ENCODE measurements around the gene MTG2.
"Not testable (repeated sequence)": the region's sequence is repeated elsewhere in the genome, so short reads cannot be mapped to it uniquely, and the experiment has no call there.

MTG2 gene

DNA sequence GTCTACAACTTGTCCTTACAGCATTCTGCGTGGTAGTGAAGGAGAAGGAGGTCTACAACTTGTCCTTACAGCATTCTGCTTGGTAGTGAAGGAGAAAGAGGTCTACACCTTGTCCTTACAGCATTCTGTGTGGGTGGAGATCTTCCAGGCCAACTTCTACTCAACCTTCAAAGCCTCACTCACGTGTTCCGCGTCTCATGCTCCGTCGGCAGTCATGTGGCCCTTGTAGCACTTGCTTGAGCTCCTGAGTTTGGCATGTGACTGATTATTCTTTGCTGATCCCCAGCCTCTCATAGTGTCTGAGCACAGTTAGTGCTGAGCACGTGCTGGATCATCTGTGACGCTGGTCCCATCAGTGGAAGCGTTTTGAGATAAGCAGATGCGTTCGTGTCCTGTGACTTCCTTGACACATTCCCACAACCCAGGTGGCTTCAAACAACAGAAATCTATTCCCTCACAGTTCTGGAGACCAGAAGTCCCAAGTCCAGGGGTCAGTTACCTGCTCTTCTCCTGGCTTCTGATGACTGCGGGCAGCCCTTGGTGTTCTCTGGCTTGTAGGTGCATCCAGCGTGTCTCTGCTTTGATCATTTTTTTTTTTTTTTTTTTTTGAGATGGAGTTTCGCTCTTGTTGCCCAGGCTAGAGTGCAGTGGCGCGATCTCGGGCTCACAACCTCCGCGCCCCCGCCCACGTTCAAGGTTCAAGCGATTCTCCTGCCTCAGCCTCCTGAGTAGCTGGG lies 36.6 kb upstream of the MTG2 start:
- no peak for DNase-seq (ENCODE audit: low read depth)

DNA sequence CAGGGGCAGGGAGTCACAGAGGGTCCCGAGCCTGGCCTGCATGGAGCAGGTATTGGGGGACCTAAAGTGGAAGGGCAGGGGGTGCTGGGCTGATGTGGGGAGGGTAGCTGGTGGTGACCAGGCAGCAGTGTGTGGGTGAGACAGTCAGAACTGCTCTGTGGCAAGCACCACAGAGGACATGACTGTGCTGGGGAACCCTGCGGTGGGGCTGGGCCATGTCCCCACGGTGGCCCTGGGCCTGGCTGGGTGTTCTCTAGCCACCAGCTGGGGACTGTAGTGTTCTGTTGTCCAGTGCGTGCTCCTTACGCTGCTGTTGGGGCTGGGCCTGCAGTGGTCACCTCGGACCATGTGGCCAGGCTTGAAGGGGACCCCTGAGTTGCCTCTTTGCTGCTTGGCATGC lies 35.7 kb upstream of the MTG2 start:
- no peak for DNase-seq (ENCODE audit: low read depth)

DNA sequence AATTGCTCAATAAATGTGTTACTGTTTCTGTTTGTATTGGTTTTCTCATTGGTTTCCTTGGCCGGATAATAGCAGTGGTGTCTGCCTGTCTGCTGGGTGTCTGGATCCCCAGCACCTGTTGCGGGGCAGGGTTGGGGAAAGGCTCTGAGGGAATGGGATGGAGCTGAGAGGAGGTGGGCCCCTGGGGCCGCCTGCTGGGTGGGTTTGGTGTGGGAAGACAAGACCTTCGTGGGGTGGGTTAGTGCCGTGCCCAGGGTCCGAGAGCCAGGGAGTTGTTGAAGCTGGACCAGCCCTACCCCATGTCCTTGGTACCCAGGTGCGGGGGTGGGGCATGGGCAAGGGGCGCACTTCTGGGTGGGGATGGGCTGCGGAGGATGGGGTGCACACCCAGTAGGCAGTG lies 35.3 kb upstream of the MTG2 start:
- no peak for DNase-seq (ENCODE audit: low read depth)

DNA sequence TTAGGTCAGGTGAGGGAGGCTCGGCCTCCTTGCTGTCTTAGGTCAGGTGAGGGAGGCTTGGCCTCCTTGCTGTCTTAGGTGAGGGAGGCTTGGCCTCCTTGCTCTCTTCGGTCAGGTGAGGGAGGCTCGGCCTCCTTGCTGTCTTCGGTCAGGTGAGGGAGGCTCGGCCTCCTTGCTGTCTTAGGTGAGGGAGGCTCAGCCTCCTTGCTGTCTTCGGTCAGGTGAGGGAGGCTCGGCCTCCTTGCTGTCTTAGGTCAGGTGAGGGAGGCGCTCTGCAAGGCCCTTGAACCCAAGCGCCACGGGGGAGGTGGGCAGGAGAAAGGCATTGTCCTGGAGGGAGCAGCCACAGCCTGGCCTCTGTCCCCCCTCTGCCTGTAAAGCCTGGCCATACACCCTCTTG lies 34.4 kb upstream of the MTG2 start:
- not testable (repeated sequence) for DNase-seq (ENCODE audit: low read depth)

DNA sequence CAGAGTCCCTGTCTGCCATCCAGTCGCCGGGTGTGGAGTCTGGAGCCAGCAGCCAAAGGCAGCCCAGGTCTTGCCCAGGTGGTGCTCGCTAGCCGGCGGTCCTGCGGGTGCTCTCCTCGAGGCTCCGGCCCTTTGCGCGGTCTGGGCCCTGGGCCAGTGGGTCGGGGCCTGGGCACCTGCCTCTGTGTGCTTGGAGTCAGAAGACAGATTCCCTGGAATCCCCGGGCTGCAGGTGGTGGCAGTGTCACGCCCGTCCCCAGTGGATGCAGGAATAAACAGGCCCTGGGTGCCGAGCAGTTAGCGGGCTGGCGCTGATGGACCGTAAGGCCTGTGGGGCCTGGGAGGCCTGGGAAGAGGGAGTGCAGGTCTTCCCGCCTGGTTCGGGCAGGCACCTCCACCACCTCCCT lies 33.9 kb upstream of the MTG2 start:
- DNase-seq (ENCODE audit: low read depth) = no peak

DNA sequence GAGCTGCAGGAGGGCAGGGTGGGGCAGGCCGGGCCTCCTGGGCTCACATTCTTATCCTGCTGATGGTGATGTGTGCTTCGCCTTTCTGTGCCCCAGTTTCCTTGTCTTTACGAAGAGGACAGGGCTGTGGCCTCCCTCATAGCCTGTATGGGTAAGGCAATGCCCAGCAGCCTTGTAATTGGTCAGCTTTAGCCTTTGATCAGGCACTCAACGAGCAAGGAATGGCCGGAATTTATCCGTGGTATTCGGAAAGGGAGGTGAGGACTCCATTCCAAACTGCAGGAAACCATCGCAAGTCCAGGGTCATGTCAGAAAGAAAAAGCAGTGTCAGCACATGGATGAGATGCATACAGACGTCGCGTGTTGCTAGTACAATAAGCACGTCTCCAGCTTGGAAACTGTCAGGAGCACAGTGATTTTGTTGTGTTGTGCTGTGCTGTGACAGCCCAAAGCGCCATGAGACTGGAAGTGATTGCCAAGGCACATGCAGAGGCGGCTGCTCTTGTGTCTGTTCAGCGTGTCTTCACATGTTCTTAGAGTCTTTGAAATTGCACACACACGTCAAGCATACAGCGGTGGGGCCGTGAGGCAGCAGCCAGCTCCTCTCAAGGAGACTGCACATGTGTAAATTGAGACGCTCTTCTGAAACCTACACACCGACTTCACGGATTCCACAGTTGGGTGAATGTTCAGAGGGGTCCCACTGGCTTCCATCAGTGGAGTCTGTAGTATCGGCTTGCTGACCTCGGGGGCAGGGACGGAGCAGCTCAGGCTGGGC lies 33.1 kb upstream of the MTG2 start:
- DNase-seq (ENCODE audit: low read depth) = no peak

DNA sequence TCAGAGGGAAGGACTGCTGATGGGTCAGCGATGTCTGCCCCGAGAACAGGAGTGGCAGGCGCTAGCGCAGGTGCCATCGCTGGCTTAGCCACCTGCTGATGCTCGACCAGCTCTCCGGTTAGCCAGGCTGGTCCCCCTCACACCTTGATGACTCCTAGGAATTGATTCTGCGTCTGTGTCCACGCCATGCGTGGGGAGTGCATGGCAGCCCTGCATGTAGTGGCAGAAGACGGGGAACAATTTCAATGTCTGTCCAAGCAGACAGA lies 32.6 kb upstream of the MTG2 start:
- no peak for DNase-seq (ENCODE audit: low read depth)

DNA sequence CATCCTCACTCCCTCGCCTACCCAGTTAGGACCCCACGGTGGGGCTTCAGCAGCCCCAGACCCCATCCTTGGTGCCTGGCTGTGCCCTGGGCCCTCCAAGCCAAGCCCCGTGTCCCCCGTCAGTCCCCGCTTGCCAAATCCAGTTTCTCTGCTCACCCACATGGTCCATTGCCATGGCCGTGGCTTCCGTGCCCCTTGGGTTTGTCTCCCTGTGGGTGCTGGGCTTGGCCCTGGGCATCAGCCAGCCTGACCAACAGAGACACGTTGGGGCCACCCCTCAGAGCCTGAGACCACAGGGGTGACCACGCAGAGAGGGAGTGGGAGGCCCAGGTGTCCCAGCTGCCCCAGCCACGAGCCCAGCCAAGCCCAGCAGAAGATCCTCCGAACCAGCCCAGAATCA lies 31.6 kb upstream of the MTG2 start:
- DNase-seq (ENCODE audit: low read depth) = no peak

DNA sequence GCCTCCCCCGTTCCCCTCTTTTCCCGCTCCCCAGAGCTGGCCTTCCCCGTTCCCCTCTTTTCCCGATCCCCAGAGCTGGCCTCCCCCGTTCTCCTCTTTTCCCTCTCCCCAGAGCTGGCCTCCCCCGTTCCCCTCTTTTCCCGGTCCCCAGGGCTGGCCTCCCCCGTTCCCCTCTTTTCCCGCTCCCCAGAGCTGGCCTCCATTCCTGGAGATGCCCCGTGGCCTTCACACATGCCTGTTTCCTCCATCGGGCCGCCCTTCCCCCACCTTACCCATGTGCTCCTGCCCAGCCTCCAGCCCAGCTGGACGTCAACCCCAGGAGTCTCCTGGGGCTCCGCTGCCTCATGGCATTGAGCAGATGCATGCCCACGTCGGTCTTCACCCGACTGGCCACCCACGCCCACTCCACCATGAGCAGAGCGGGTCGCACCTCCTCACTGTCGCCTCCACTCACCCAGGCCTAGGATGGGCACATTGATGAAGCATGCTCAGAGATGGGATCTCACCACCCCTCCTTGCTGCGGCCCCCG lies 30.9 kb upstream of the MTG2 start:
- DNase-seq (ENCODE audit: low read depth) = no peak

DNA sequence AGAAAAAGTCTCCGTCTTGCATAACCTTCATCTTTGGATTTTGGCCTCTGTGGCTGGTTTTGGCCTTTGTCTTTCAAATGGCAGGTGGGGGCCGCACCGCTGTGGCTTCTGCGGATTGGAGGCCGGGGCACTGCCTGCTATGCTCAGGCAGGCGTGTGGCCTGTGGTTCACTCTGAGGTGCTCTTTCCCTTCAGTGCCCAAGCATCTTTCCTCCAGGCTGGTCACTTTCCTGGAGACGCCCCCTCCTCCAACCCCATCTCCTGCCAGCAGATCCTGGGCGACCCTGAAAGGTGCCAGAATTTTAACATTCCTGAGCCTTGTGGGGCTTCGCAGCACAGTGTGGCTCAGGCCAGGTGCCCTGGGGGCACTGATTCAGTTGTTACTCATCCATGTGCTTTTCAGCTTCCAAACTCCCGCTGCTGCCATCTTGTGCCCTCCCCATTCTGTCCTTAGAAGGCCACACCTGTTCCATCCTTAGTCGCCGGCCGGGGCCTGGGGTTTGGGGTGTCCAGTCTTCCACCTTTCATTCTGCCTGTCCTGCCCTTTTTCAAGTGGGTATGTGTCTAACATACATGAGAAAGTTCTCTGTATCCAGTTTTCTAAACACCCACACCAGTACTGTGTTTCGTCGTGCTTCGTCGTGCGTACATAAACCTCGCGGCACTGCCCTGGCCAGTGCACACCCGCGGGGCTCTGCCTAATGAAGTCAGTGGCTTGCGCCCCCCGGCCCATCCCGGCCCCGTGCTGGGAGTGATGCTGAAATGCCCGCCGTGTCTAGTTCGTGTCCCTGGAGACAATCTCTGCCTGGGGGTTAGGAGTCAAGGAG lies 27.2 kb upstream of the MTG2 start:
- no peak for DNase-seq (ENCODE audit: low read depth)

DNA sequence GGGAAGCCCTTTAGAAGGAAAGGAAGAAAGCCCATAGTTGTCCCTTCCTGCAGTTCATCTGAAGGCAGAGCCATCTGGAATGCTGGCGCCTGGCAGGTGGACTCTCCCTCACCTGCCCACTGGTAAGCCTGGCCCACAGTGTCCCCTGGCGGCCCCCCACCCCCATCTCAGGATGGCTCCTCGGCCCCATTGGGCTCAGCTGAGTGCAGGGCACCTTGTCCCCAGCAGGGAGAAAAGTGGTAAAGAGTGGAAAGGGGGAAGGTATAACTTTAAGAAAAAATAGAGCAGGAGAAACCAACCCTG lies 26.6 kb upstream of the MTG2 start:
- DNase-seq (ENCODE audit: low read depth) = no peak

DNA sequence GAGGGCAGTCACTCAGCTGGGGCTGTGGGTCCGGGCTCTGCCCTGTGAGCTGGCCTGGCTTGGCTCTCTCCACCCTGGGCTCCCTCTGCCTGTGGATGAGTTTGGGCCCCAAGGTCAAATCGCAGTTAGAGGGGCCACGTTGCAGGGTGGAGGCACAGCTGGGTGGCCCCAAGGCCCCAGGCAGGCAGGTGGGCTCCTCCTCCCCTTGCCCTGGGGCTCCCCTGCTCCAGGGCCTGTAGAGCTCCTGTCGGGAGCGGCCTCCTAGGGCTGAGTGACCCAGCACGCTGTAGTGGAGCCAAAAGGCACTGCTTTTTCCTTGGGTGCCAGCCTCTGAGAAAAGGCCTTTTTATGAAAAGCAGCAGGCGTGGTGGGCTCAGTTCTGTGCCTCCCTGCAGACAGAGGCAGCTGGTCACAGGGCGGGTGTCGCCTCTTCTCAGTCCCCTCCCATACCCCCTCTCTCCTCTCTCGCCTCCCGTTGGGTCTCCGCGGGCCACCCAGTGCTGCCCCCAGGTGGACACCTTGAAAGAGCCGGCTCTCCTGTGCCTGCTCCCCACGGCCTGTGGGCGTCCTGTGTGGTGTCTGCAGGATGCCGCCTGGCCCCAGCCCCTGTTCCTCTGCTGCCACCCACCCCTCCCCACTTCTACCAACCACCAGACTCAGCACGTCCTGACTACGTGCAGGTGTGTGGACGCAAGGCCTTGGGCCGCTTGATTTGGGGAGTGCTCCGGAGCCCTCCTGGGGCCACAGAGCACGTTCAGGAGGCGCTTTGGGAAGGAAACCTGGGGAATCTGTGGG lies 26.0 kb upstream of the MTG2 start:
- no peak for DNase-seq (ENCODE audit: low read depth)

DNA sequence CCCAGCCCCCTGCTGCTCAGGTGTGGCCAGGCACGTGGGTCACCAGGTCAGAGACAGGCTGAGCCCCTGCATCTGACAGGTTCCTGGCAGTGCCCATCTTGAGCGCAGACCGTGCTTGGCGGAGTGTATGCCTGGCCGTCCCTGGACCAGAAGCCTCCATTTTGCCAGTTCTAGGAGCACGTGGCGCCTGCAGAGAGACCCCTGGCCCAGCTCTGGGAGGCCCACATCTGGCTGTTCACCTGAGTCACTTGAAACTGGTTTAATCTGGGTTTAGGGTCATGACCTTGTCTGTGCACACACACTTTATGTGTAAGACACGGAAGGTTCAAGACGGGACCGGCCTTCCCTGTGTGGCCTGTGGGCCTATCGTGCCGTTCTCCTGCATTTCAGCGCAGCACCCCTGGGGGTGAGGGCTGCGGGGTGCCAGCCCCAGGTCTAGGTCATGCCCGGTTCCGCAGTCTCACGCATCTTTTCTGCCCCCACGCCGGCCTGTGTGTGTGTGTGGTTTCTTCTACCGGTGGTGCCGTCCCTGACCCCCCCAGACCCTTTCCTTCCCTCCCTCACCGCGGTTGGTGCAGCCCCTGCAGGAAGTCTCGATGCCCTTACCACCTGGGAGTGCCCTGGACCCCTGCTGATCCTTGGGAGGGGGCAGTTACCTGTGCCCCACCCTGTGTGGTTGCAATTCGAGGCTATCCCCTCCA lies 25.3 kb upstream of the MTG2 start:
- no peak for DNase-seq (ENCODE audit: low read depth)

DNA sequence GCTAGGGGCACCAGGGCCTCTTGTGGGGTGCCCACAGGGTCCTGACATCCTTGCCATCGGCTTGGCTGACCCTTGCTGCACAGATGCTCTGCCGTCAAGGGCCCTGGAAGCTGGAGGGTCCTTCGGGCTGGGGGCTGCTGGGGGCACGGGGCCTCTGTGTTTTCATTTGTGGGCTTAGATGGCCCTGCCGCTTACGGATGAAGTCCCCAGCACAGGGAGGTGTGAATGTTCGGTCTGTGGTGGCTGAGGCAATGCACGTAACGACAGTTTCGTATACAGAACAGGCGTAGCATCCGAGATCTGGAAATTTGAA lies 24.8 kb upstream of the MTG2 start:
- DNase-seq (ENCODE audit: low read depth) = no peak

DNA sequence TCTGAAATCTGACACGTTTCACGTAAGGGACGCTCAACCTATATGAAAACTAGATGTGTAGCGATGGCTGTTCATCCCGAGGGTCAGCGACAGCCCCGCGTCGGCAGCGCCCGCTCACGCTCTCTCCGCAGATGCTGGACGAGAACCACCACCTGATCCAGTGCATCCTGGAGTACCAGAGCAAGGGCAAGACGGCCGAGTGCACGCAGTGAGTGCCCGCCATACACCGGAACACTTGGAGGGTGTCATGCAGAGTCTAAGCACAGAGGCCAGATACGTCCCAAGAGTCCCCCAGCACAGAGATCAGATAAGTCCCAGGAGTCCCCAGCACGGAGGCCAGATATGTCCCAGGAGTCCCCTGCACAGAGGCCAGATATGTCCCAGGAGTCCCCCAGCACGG lies 24.3 kb upstream of the MTG2 start:
- no peak for DNase-seq (ENCODE audit: low read depth)

DNA sequence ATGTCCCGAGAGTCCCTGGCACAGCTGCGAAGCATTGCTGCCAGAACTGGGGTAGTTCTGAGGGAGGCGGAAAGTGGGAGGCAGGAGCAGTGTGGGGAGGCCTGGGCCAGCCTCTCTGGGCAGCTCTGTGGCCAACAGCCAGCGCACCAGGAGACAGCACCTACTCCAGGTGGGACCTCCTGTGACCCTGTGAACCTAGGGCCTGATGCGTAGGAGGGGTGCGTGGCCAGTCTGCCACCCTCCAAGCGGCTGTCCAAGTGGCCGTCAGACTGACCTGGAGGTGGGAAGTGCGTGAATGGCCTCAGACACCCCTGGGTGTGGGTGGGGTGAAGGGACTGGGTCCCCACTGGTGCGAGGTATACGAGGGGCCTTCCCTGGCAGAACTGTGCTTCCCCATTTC lies 23.8 kb upstream of the MTG2 start:
- no peak for DNase-seq (ENCODE audit: low read depth)

DNA sequence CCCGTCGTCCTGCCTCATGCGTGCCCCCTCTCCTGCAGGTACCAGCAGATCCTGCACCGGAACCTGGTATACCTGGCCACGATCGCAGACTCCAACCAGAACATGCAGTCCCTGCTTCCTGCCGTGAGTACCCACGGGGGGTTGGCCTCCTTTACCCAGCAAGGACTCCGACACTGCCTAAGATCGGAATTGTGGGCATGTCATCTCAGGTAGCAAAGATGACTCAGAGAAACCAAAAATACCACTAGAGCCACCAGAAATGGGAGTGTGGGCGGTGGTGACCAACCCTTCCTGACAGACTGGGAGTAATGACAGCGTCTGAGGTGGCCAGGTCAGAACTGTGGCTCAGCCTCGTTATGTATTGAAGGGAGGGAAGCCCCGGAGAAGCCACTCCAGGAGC lies 23.0 kb upstream of the MTG2 start:
- DNase-seq (ENCODE audit: low read depth) = no peak

DNA sequence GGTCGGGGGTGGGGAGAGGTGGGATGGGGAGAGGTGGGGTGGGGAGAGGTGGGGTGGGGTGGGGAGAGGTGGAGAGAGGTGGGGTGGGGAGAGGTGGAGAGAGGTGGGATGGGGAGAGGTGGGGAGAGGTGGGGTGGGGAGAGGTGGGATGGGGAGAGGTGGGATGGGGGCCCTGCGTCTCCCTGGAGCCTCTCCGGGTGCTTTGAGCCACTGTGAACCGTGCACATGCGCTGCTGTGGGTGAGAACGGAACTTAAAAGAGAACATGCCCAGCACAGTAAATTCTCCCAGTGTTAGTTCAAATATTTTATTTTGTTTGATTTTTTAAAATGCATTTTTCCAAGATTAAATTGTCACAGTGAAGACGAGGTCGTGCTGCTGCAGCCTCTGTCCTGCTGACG lies 22.6 kb upstream of the MTG2 start:
- no peak for DNase-seq (ENCODE audit: low read depth)

DNA sequence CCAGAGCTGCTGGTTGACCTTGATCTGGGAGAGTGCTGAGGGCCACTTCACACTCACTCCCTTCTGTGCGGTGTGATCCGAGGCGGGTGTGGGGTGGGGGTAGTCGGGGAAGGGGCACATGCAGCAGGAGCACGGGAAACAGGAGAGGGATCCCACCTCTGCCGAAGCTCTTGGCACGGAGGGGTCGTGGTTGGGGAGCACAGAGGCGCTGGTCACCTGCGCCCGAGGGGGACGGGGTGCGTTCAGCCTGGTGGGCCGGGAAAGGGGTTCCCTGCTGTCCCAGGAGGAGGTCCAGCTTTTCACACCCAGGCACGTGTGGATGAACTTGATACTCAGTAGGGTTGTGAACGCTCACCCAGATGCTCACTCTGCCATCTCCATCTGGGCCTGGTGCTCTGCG lies 22.0 kb upstream of the MTG2 start:
- DNase-seq (ENCODE audit: low read depth) = no peak

DNA sequence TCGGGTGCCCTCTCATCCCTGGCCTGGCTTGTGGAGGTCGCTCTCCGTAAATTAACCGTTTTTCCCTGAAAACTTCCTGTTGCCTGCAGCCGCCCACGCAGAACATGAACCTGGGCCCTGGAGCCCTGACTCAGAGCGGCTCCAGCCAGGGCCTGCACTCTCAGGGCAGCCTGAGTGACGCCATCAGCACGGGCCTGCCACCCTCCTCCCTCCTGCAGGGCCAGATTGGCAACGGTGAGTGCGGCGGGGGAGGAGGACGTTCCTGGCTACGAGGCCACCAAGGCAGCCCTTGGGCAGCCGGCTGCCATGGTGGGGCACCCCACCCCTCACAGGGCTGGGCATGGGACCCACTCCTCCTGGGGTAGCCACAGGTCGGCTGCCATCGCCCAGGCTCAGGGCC lies 21.5 kb upstream of the MTG2 start:
- DNase-seq (ENCODE audit: low read depth) = no peak

DNA sequence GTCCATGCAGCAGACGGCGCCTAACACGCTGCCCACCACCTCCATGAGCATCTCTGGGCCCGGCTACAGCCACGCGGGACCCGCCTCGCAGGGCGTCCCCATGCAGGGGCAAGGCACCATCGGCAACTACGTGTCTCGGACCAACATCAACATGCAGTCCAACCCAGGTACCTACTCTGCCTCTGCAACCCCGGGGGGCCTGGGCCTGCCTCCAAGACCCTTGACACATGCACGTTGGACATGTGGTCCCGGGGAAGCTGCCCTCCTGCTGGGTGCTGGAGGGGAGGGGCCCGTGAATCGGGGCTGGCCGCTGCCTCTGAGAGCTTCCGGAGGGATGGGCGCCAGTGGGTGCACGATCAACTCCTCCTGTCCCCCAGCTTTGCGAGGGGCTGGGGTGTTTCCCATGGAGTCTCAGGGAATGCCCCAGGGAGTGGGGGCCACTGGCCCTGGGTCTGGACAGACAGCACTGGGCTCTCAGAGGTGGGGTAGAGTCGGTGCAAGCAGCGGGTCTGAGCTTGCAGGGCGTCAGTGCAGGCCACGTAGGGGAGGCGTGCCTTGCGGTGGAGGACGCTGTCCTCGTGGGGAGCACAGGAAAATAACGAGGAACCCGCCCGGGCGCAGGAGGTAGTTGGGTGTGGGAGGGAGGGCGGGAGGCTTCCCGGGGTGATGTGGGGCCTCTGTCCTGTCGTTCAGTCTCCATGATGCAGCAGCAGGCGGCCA lies 19.9 kb upstream of the MTG2 start:
- no peak for DNase-seq (ENCODE audit: low read depth)
